RWPE1 (cell line): Measurements from ENCODE around the gene EMX1.

Source experiments
- CTCF ChIA-PET: fragments of 350-600 bp; sonication (Branson Sonifier 250); formaldehyde crosslinking; extraction: SDS; loops from one replicate; lab custom pipeline; 2021; lab: Yijun Ruan, JAX
- POLR2A ChIA-PET: fragments of 400-600 bp; formaldehyde crosslinking; extraction: SDS; loops from one replicate; lab custom pipeline; 2020; ENCODE audit warnings: antibody characterized with exemption; ENCODE audit not compliant: low non-redundant PET; lab: Yijun Ruan, JAX
- DNase-seq: peaks from one replicate; pipeline ENCODE4 v3.0.0; 2012; ENCODE audit warnings: low spot score
- H3K27ac ChIP-seq: fragments of 450-650 bp; 2 replicates; pipeline ENCODE4 v1.5.1; 2017
- CTCF ChIP-seq: fragments of 450-650 bp; conservative IDR thresholded peaks from 2 replicates; pipeline ENCODE4 v1.5.1; 2017; ENCODE audit warnings: low read depth, mild to moderate bottlenecking

The EMX1 gene

DNA sequence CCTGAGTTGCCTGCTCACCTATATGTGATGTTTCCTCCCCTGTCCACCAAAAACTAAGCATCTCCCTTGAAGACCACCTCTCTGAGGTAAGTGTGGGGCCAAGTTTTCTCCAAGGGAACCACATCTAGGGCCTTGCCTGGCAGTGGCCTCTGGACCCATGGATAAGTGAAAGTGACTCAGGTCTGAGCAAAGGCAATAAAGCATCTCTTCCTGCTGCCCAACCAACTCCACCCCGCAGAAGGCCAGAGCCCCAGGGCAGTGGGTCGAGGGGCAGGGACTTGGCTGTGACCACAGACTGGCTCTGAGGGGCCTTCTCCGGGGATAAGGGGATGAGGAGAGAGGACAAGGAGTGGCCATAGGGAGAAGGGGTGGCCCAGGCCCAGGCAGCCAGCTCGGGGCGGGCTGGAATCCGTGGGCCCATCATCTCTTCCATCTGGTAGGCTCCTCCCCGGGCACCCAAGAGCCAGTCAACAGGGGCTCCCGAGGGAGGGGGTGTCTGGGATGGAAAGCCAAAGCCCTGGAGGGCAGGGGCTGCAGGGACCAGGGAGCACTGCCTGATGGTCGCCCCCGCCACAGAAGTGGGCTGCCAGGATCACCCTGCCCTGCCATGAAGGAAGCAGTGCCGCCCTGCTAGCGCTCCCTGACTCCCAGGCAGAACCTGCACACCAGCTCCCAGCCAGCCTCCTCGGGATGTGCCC is 33.4 kb downstream of the EMX1 start:
- no peak for TF ChIP-seq CTCF
- H3K27ac ChIP-seq = no peak overlapping the region

DNA sequence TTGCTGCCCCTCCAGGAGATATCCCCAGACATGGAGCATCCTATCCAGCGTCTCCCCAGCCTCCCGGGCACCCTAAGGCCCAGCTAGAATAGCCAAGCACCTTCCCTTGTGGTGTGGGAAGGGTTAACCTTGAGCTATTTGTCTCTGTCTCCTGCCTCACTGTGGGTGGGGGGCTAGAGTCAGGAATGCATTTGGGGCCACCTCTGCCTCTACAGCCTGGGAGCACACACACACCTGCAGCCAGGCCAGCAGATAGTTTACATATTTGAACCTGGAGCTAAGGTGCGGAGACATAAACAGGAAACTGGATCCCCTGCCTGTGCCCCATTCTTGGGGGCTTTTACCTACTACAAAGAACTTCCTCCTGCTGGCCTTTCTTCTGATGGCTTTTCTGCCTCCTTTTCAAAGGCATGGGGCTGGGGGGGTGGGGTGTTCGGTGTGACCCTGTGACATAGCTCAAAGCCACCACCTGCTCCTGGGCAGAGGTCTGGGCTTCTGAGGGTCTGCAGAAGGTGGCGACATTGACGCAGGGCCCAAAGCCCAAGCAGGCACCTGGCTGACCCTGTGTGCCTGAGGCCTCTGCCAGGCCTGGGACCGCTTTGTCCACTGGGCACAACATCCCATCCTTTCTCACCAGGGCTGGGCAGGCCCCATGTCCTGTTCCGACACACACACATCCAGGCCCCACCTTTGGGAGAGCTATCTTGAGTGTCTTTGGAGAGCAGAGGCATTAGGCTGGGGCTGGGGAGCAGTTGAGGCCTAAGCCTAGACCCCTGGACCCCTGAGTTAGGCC is 34.2 kb downstream of the EMX1 start:
- POLR2A ChIA-PET = no interaction called here
- CTCF ChIA-PET = interaction anchor here (2.4 to 2.5 kb wide), 2 partner anchors 59 to 226 kb away, joined by 7 to 10 read pairs; no protein-coding TSS in a partner anchor
- TF ChIP-seq CTCF = no peak
- H3K27ac ChIP-seq = no peak overlapping the region
- DNase-seq = no peak

More for the DNA sequence above, 33.4 kb downstream of the EMX1 start:
- ChIA-PET POLR2A (no interaction called here), CTCF (interaction anchor here (0.6 to 2.5 kb wide), 4 partner anchors 31 to 227 kb away, joined by 3 to 10 read pairs (median 6); no protein-coding TSS in a partner anchor)
- no peak for DNase-seq

GRCh38 chr2:72952110-72952823 is 34.9 kb downstream of the EMX1 start:
- no peak overlapping the region for H3K27ac ChIP-seq
- POLR2A ChIA-PET = no interaction called here
- TF ChIP-seq CTCF = no peak
- CTCF ChIA-PET = interaction anchor here (0.6 to 2.5 kb wide), 5 partner anchors 17 to 225 kb away, joined by 3 to 10 read pairs (median 4); partner anchors contain the start of gene SPR
- no peak for DNase-seq

- ChIA-PET POLR2A (no interaction called here), CTCF (interaction anchor here (0.6 to 2.5 kb wide), 5 partner anchors 18 to 224 kb away, joined by 3 to 10 read pairs (median 4); partner anchors contain the start of gene SPR)
- no peak overlapping the region for H3K27ac ChIP-seq
- no peak for TF ChIP-seq CTCF
- no peak for DNase-seq
These were observed 35.6 kb downstream of the EMX1 start for GRCh38 chr2:72952961-72953360.

- ChIA-PET POLR2A (no interaction called here), CTCF (no interaction called here)
- no peak for DNase-seq
- no peak overlapping the region for H3K27ac ChIP-seq
- no peak for TF ChIP-seq CTCF
These were observed 36.2 kb downstream of the EMX1 start for GRCh38 chr2:72953528-72953927.

DNA sequence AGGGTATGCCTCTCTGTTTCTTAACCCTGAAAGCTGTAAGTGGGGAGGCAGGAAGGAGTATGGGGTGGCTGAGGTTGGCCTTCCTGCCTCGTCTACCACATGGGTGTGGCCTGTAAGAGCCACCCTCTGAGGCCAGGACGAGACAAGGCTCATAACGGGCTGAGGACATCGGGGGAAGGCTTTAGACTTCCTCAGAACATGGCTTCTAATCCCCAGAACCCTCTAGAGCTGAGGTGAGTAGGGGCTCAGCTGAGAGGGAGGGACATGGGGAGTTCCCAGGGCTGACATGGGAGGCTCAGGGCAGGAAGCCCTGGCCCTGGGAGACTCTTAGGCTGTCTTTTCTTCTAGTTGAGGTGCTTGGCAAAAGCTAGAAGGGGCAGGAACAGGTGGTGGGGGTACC is 36.7 kb downstream of the EMX1 start:
- POLR2A ChIA-PET = no interaction called here
- CTCF ChIA-PET = interaction anchor here (0.6 kb wide), 1 partner anchor 55 kb away, joined by 4 read pairs; no protein-coding TSS in a partner anchor
- DNase-seq = no peak
- no peak overlapping the region for H3K27ac ChIP-seq
- no peak for TF ChIP-seq CTCF
